CD4-positive, alpha-beta T cell treated with Interleukin-15 for 4 hours (primary cell): ENCODE data around the gene BHLHE40.

Source experiments
- DNase-seq: peaks from one replicate; pipeline ENCODE4 v3.0.0-alpha.2; 2020; ENCODE audit warnings: low spot score

The BHLHE40 gene

GRCh38 chr3:4984511-4984864 is 5.3 kb downstream of the BHLHE40 start:
- no peak for DNase-seq

- no peak for DNase-seq
These were observed 6.3 kb downstream of the BHLHE40 start for GRCh38 chr3:4985330-4986174.

DNA sequence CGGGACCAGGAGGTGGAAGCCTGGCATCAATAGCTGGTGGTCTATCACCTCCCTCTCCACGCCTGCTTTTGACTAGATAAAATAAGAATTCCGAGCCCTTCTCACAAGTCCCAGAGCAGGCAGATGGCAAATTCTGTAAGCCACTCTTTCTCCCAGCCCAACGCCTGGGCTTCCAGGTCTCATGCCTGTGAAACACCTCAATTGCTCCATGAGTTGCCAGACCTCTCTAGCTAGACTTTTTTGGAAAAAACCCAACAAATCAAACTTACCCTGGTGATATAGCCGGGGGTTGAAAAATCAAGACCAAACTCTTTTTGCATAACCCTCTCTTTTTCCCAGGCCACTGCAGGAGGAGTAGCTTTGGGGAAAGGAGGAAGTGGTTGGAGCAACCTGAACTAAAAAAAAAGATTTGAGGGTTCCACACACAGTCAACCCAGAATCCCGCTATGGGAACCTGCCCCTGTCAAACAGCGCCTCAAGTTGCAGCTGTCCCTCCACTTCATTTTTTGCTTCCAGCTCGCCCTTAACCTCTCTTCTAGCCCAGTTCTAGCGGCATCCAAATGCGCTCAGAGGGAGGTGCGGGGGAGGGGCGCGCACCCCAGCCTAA is 7.0 kb downstream of the BHLHE40 start:
- no peak for DNase-seq

GRCh38 chr3:4986782-4987537 is 7.7 kb downstream of the BHLHE40 start:
- peak; percentile 75 for DNase-seq

DNA sequence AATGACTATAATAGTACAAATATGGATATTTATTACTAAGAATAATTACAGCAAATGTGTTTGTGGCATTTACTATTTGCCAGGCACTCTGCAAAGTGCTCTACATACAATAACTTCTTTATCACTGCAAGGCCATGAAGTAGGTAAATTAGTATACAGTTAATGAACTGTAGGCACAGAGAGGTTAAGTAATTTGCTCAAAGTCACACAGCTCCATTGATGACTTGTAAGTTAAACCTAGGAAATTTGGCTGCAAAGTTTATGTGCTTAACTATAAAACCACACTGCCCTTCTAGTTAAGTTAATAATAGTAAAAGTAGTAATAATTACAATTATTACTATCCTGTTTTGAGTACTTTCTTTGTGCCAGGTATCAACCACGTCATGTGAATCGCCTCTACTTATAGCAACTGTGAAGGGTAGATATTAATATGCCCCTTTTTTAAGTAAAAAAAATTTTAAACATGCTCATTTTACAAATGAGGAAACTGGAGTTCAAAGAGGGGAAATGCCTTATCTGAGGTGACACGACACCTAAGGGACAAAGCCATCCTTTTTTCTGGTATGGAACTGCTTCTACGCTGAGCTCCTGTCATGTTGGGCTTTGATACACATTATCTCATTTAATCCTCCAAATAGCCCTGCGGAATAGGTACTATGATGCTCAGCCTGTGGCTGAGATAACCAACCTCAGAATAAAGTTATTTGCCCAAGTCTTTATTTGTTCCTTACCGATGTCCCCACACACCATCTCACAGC is 8.5 kb downstream of the BHLHE40 start:
- DNase-seq: no peak

- no peak for DNase-seq
These were observed 10.0 kb downstream of the BHLHE40 start for GRCh38 chr3:4988983-4989834.

GRCh38 chr3:4990069-4990468 is 10.8 kb downstream of the BHLHE40 start:
- DNase-seq: no peak

GRCh38 chr3:4992118-4992517 is 12.9 kb downstream of the BHLHE40 start:
- no peak for DNase-seq

- no peak for DNase-seq
These were observed 14.3 kb downstream of the BHLHE40 start for GRCh38 chr3:4993276-4994143.

- no peak for DNase-seq
These were observed 15.0 kb downstream of the BHLHE40 start for GRCh38 chr3:4994144-4994730.

DNA sequence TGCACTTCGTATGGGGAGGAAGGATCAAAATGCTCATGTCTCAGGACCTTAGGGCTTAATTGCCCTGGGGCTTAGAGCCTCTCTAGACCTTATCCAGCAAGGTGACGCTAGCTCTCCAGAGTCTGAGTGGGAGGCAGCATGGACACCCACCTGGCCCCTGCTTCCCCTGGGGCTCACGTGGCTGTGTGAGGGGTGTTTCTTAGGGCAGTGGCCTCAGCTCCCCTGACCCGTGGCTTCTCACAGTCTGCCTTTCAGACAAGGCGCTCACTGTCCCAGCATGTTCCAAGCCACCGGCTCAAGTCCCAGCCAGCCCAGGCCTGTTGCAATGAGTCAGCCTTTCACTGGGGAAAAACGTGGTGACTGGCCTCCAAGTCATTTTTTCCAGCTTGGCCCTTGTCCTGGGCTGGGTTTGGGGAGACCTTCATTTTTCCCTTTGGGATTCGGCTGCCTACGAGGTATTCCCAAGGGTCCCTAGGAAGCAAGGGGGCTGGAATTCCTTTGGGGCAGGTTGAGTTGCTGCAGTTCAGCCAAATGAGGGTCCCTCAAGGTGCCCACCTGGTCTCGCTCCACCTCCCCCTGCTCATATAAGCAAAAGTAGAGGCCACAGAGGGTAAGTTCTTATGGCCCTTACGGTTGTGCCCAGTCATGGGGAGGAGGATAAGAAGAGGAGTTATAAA is 15.7 kb downstream of the BHLHE40 start:
- no peak for DNase-seq

GRCh38 chr3:4995500-4996053 is 16.3 kb downstream of the BHLHE40 start:
- DNase-seq: no peak

DNA sequence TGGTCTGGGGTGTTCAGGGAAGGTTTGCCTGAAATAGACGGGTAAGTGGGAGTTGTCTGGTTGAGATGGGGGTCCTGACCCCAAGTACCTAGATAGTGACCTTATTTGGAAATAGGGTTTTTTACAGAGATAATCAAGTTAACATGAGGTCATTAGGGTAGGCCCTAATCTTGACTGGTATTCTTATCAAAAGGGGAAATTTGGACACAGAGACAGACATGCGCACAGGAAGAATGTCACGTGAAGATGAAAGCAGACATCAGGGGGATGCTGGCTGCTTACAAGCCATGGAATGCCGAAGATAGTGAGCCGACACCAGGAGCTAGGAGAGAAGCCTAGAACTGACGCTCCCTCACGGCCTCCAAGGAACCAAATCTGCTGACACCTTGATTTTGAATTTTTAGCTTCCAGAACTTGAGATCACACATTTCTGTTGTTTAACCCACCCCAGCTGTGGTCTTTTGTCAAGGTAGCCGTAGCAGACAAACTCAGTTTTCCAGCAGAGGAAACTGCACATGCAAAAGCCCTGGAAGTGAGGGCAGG is 17.1 kb downstream of the BHLHE40 start:
- DNase-seq: no peak

- no peak for DNase-seq
These were observed 17.6 kb downstream of the BHLHE40 start for GRCh38 chr3:4996771-4997291.

DNA sequence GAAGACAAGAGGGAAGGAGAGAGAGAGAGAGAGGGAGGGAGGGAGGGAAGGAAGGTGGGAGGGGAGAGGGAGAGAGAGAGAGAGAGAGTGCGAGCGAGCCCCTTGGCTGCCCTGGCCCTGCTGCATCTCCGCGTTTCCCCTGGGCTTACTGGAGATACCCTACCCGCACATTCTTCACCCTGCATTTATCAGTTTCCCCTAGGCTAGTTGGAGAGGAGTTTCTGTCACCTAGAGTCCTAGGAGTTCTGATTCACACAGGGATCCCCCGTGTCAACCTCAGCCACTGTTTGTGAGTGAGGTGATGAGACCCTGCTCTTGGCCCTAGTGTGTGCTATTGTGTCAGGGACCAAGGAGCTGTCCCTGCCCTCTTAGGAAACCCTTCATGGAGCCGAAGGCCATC is 18.7 kb downstream of the BHLHE40 start:
- no peak for DNase-seq

DNA sequence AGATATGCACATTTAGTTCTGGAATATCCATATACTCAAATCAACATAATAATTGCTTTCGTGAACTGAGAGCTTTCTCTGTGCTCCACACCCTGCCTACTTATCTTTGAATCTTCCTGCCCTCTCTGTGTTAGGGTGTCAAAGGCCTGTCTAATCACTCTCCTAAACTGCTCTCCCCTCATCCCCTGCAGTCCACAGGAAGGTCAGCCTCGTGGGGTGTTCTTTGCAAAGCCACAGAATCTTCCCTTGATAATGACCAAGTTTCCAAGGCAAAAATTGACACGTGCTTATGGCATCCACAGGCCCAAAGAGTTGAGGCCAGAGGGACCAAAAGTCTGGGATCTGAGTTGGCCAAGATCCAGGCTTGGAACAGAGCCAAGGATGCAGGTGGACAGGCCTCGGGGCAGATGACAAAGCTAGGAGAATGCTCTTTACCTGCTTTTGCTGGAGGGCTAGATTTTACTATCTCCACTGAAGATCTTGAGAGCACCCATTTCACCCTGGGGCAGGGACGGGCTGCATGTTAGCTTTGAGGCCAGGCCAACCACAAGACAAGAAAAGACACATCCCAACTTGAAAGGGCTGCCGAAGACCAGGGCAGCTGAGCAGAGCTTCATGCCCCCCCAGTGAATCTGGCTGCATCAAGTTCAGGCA is 20.4 kb downstream of the BHLHE40 start:
- no peak for DNase-seq

DNA sequence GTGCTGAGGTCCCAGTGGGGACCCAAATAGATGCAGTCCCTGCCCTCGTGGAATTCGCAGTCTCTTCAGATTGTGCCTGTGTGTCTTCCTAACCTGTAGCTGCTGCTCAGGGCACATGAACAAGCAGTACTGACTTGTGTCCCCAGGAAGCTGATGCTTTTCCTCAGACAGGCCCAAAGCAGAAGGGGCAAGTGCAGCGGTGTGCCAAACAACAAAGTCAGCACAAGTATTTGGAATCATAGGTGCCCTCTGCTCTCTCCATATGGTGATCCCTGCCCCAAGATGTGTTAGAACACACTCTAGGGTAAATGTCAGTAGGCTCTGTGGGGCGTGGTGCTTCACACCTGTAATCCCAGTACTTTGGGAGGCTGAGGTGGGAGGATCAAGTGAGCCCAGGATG is 21.9 kb downstream of the BHLHE40 start:
- no peak for DNase-seq

DNA sequence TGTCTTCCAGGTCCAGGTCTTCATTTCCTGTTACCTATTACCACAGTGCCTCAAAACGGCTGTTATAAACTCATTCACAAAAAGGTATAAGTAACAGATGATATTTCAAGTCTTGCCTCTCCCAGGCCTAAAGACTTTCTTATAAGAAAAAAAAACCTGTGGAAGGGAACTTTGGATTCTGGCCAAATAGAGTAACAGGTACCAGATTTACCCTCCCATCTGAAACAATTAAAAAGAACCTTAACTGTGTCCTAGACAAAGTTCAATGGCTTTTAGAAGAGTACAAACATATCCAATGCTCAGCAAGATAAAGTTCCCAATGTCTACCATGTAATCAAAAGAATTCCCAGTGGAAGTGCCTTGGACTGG is 22.6 kb downstream of the BHLHE40 start:
- no peak for DNase-seq
